HepG2 (cell line): ENCODE results near the gene MLX. TPM values are rescaled to one million over a fixed set of nuclear protein-coding genes. Genes with fewer than 3 reads are reported as not detected.

ENCODE experiments used
- ARNTL ChIP-seq: sonication (generic); formaldehyde crosslinking; IDR thresholded peaks from 2 replicates; pipeline ENCODE4 v1.4.0; 2020; ENCODE audit warnings: mild to moderate bottlenecking, missing genetic modification reagents
- DRAP1 ChIP-seq: IDR thresholded peaks from 2 replicates; pipeline ENCODE4 v1.6.1; 2016; ENCODE audit warnings: missing genetic modification reagents, missing compliant biosample characterization
- ELF1 ChIP-seq: sonication (generic); formaldehyde crosslinking; IDR thresholded peaks from 2 replicates; pipeline ENCODE4 v1.4.0; 2020; ENCODE audit warnings: missing genetic modification reagents
- GTF3A ChIP-seq: sonication (generic); formaldehyde crosslinking; conservative IDR thresholded peaks from 2 replicates; pipeline ENCODE4 v1.4.0; 2020; ENCODE audit warnings: mild to moderate bottlenecking, missing genetic modification reagents
- PAXIP1 ChIP-seq: sonication (generic); formaldehyde crosslinking; conservative IDR thresholded peaks from 2 replicates; pipeline ENCODE4 v1.4.0; 2020; ENCODE audit warnings: mild to moderate bottlenecking, missing genetic modification reagents, moderate library complexity
- RARA ChIP-seq: IDR thresholded peaks from 2 replicates; pipeline ENCODE4 v1.6.1; 2016; ENCODE audit warnings: missing genetic modification reagents, missing compliant biosample characterization
- TFE3 ChIP-seq: IDR thresholded peaks from 2 replicates; pipeline ENCODE4 v1.6.1; 2016
- THAP11 ChIP-seq: IDR thresholded peaks from 2 replicates; pipeline ENCODE4 v1.6.1; 2016; ENCODE audit warnings: missing biosample characterization, missing genetic modification reagents
- YEATS4 ChIP-seq: sonication (generic); formaldehyde crosslinking; IDR thresholded peaks from 2 replicates; pipeline ENCODE4 v1.4.0; 2020; ENCODE audit warnings: missing genetic modification reagents, borderline replicate concordance
- ZC3H4 ChIP-seq: sonication (generic); formaldehyde crosslinking; IDR thresholded peaks from 2 replicates; pipeline ENCODE4 v1.4.0; 2020; ENCODE audit warnings: missing genetic modification reagents, borderline replicate concordance
- ZNF207 ChIP-seq: fragments of 450-650 bp; IDR thresholded peaks from 2 replicates; pipeline ENCODE4 v1.6.1; 2016; ENCODE audit warnings: antibody characterized with exemption, borderline replicate concordance
- ZNF687 ChIP-seq: sonication (generic); formaldehyde crosslinking; IDR thresholded peaks from 2 replicates; pipeline ENCODE4 v1.5.1; 2020; ENCODE audit warnings: mild to moderate bottlenecking, missing genetic modification reagents, moderate library complexity
- ZNF75D ChIP-seq: sonication (generic); formaldehyde crosslinking; IDR thresholded peaks from 2 replicates; pipeline ENCODE4 v1.8.1; 2023; ENCODE audit warnings: missing genetic modification reagents, mild to moderate bottlenecking, borderline replicate concordance
- ZNF768 ChIP-seq: sonication (generic); formaldehyde crosslinking; IDR thresholded peaks from 2 replicates; pipeline ENCODE4 v1.4.0; 2020; ENCODE audit warnings: missing genetic modification reagents
- polyA plus RNA-seq, 8 experiments: library from polyadenylated mRNA; depleted of rRNA in 3 of 8; stranded (reverse) in 7 of 8; unstranded in 1 of 8; fragments of >200 nt; fragmentation: Illumina TruSeq in 4 of 8; extraction: Trizol in 4 of 8; gene quantifications; 2 replicates each; pipeline versions ENCODE4 v1.2.1 to v1.2.3, GENCODE V29; 2011 to 2016; ENCODE audit warnings: low read depth in 4 of 8, missing spikeins in 1 of 8, mixed read lengths in 1 of 8; ENCODE audit not compliant: insufficient read depth in 1 of 8
- total RNA-seq, 5 experiments: library from RNA; depleted of rRNA; stranded (reverse); fragments of >200 nt; fragmentation: Illumina TruSeq; extraction: Trizol; gene quantifications; 2 replicates each; pipeline ENCODE4 v1.2.3, GENCODE V29; 2016; ENCODE audit warnings: low read depth in 1 of 5

MLX gene
- total and polyA plus RNA-seq, 2 of the 13 experiments (the other 11 are each of a cell fraction or from before 2014, with no cell fraction given) = 38.9 to 74.4 TPM

- TF ChIP-seq PAXIP1 (CRISPR knock-in tag) (peak; percentile 31), ZNF768 (peak; percentile 68), ZNF75D (CRISPR knock-in tag) (no peak), GTF3A (CRISPR knock-in tag) (0 out of 2 replicates have a peak, but pooled peaks have one; percentile 32), ZC3H4 (CRISPR knock-in tag) (peak; percentile 20; the same call in 1 of the 2 replicates), YEATS4 (CRISPR knock-in tag) (peak; percentile 39; the same call in 1 of the 2 replicates), DRAP1 (CRISPR knock-in tag) (peak; percentile 64; the same call in 1 of the 2 replicates), TFE3 (peak; percentile 60; the same call in 1 of the 2 replicates), ZNF207 (no peak), THAP11 (0 out of 2 replicates have a peak, but pooled peaks have one; percentile 19), RARA (peak; percentile 31; the same call in 1 of the 2 replicates), ELF1 (peak; percentile 8; the same call in 1 of the 2 replicates), ZNF687 (CRISPR knock-in tag) (peak; percentile 85), ARNTL (CRISPR knock-in tag) (peak; percentile 18; the same call in 1 of the 2 replicates)
Measured at GRCh38 chr17:42519546-42520491, 47.1 kb upstream of the MLX start (continued).
